22Rv1 (cell line): ENCODE measurements around the gene AHDC1.

Experiments used
- ZFX ChIP-seq: fragments of 450-650 bp; IDR thresholded peaks from 2 replicates; pipeline ENCODE4 v1.6.1; 2017; ENCODE audit warnings: antibody characterized with exemption, borderline replicate concordance
- TF ChIP-seq, protein P1 (sequence below): fragments of 450-650 bp; IDR thresholded peaks from 2 replicates; pipeline ENCODE4 v1.5.1; 2017; ENCODE audit warnings: mild to moderate bottlenecking

DNA sequence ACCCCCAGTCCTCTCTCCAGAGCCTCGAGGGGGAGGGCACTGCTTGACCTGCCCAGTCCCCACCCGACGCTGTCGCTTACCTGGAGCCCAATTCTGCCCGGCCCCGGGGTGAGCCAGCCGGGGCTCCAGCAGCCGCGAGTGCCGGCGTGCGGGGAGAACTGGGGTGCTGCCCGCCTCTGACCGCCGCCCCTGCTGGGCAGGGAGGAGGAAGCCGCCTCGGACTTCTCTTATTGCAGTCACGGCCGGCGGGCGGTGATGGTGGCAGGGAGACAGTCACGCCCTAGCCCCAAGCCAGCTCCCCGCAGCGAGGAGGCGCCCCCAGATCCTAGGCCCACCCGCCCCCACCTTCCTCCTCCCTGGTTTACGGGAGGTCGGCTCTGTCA is 31.0 kb upstream of the AHDC1 start, which contains the start of gene FGR:
- TF ChIP-seq, protein P1, sequence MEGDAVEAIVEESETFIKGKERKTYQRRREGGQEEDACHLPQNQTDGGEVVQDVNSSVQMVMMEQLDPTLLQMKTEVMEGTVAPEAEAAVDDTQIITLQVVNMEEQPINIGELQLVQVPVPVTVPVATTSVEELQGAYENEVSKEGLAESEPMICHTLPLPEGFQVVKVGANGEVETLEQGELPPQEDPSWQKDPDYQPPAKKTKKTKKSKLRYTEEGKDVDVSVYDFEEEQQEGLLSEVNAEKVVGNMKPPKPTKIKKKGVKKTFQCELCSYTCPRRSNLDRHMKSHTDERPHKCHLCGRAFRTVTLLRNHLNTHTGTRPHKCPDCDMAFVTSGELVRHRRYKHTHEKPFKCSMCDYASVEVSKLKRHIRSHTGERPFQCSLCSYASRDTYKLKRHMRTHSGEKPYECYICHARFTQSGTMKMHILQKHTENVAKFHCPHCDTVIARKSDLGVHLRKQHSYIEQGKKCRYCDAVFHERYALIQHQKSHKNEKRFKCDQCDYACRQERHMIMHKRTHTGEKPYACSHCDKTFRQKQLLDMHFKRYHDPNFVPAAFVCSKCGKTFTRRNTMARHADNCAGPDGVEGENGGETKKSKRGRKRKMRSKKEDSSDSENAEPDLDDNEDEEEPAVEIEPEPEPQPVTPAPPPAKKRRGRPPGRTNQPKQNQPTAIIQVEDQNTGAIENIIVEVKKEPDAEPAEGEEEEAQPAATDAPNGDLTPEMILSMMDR = no peak
- no peak for TF ChIP-seq ZFX
